ENCODE measurements around the gene KRT7.
"Not testable (repeated sequence)": the region's sequence is repeated elsewhere in the genome, so short reads cannot be mapped to it uniquely, and the experiment has no call there.

The KRT7 gene

GRCh38 chr12:52254965-52255751 lies 22.1 kb downstream of the KRT7 start:
- no peak for TF ChIP-seq CTCF (IDR thresholded peaks at IDR 0.05; ENCODE audit: insufficient read depth, low read depth, low read length, missing control alignments)
- no peak overlapping the region for H3K4me3 ChIP-seq (ENCODE audit: low read depth, low read length)
- no peak for DNase-seq (ENCODE audit: low read depth)

GRCh38 chr12:52255926-52256583 lies 23.0 kb downstream of the KRT7 start:
- no peak for DNase-seq (ENCODE audit: low read depth)
- TF ChIP-seq CTCF (IDR thresholded peaks at IDR 0.05; ENCODE audit: insufficient read depth, low read depth, low read length, missing control alignments) = no peak
- no peak overlapping the region for H3K4me3 ChIP-seq (ENCODE audit: low read depth, low read length)

- no peak for TF ChIP-seq CTCF (IDR thresholded peaks at IDR 0.05; ENCODE audit: insufficient read depth, low read depth, low read length, missing control alignments)
- no peak for DNase-seq (ENCODE audit: low read depth)
- no peak overlapping the region for H3K4me3 ChIP-seq (ENCODE audit: low read depth, low read length)
Measured at GRCh38 chr12:52256584-52256935, 23.5 kb downstream of the KRT7 start.

GRCh38 chr12:52257074-52257551 lies 24.1 kb downstream of the KRT7 start:
- no peak for DNase-seq (ENCODE audit: low read depth)
- TF ChIP-seq CTCF (IDR thresholded peaks at IDR 0.05; ENCODE audit: insufficient read depth, low read depth, low read length, missing control alignments) = no peak
- H3K4me3 ChIP-seq (ENCODE audit: low read depth, low read length) = no peak overlapping the region

GRCh38 chr12:52257922-52258321 lies 24.9 kb downstream of the KRT7 start:
- DNase-seq (ENCODE audit: low read depth); H3K4me3 ChIP-seq (ENCODE audit: low read depth, low read length): not testable (repeated sequence)

GRCh38 chr12:52258335-52258901 lies 25.4 kb downstream of the KRT7 start:
- H3K4me3 ChIP-seq (ENCODE audit: low read depth, low read length) = no peak overlapping the region
- DNase-seq (ENCODE audit: low read depth) = no peak
- no peak for TF ChIP-seq CTCF (IDR thresholded peaks at IDR 0.05; ENCODE audit: insufficient read depth, low read depth, low read length, missing control alignments)

GRCh38 chr12:52259657-52260243 lies 26.7 kb downstream of the KRT7 start:
- no peak overlapping the region for H3K4me3 ChIP-seq (ENCODE audit: low read depth, low read length)
- TF ChIP-seq CTCF (IDR thresholded peaks at IDR 0.05; ENCODE audit: insufficient read depth, low read depth, low read length, missing control alignments) = no peak
- DNase-seq (ENCODE audit: low read depth) = no peak

All from GM12865 (cell line).